ENCODE results near the gene ADK.

DNA sequence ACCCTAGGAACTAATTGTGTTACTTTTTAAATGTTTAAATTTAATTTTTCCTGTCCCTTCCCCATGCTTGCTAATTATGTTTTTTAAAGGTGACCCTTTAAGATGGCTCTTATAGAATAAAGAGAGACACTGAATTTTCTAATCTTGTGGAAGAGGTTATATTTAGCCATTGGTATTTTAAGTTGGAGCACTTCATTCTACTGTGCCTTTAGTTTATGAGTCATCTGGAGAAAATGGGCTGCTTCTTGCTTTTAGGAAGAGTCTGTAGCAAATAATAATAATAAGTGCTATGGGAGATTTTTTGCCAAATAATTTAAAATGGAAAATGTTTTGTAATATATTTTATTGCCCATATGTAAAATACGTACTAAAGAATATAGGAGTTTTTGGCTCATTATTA, 139.7 kb downstream of the ADK start:
- TF ChIP-seq, protein P1, sequence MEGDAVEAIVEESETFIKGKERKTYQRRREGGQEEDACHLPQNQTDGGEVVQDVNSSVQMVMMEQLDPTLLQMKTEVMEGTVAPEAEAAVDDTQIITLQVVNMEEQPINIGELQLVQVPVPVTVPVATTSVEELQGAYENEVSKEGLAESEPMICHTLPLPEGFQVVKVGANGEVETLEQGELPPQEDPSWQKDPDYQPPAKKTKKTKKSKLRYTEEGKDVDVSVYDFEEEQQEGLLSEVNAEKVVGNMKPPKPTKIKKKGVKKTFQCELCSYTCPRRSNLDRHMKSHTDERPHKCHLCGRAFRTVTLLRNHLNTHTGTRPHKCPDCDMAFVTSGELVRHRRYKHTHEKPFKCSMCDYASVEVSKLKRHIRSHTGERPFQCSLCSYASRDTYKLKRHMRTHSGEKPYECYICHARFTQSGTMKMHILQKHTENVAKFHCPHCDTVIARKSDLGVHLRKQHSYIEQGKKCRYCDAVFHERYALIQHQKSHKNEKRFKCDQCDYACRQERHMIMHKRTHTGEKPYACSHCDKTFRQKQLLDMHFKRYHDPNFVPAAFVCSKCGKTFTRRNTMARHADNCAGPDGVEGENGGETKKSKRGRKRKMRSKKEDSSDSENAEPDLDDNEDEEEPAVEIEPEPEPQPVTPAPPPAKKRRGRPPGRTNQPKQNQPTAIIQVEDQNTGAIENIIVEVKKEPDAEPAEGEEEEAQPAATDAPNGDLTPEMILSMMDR (IDR thresholded peaks at IDR 0.05), result no peak
- no peak for TF ChIP-seq POLR2A (IDR thresholded peaks at IDR 0.05)

Measured in lower leg skin (tissue), 3 donors.